ENCODE results near the gene CDC6. TPM values are rescaled to one million over a fixed set of nuclear protein-coding genes. Genes with fewer than 3 reads are reported as not detected.

Gene CDC6
- total RNA-seq, 1 donor from 2014 or later, result 1.2 TPM

DNA sequence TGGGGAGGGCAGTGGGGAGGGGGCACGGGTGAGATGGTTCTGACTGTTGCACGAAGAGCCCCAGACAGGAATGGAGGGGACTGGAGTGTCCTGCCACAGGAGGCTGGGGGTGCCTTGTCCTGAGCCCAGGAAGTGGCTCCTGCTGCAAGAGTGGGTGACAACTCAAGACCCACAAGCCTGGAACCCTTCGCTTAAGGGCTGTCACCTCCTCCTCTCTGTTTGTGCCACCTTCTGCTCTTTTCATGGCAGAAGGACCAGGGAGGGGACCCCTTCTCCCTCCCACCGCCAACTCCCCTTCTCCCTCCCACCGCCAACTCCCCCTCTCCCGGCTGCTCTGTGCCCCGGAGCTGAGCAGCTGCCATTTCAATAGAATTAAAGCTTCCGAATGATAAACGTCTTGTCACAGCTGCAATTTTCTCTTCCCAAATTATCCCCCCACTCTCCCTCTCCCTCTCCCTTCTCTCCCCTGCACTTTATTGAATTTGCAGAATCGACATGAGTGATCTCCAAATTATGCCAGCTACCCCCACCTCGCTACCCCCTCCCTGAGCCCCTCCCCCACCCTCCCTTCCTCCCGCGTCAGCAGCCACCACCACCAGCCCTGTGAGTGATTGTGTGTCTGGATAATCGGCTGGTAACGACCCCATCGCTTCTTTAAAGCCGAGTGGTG is 63.1 kb downstream of the CDC6 start:
- Histone ChIP-seq H3K36me3 (peaks cover 35 to 61% of the 10 kb centered on the region in 2 donors), H3K27ac (peak overlapping the region in 1 of 2 donors; percentile 21), H3K4me1 (peaks cover 27 to 42% of the 10 kb centered on the region in 2 donors), H3K9me3 (no peaks in the 10 kb centered on the region), H3K27me3 (no peaks in the 10 kb centered on the region), H3K4me3 (no peak overlapping the region)
- intact Hi-C loops (cut with DNase I), result no loop called here
- DNase-seq (ENCODE audit: low spot score in 2 of 2), result no peak
- TF ChIP-seq, protein P1, sequence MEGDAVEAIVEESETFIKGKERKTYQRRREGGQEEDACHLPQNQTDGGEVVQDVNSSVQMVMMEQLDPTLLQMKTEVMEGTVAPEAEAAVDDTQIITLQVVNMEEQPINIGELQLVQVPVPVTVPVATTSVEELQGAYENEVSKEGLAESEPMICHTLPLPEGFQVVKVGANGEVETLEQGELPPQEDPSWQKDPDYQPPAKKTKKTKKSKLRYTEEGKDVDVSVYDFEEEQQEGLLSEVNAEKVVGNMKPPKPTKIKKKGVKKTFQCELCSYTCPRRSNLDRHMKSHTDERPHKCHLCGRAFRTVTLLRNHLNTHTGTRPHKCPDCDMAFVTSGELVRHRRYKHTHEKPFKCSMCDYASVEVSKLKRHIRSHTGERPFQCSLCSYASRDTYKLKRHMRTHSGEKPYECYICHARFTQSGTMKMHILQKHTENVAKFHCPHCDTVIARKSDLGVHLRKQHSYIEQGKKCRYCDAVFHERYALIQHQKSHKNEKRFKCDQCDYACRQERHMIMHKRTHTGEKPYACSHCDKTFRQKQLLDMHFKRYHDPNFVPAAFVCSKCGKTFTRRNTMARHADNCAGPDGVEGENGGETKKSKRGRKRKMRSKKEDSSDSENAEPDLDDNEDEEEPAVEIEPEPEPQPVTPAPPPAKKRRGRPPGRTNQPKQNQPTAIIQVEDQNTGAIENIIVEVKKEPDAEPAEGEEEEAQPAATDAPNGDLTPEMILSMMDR (IDR thresholded peaks at IDR 0.05), result no peak

DNA sequence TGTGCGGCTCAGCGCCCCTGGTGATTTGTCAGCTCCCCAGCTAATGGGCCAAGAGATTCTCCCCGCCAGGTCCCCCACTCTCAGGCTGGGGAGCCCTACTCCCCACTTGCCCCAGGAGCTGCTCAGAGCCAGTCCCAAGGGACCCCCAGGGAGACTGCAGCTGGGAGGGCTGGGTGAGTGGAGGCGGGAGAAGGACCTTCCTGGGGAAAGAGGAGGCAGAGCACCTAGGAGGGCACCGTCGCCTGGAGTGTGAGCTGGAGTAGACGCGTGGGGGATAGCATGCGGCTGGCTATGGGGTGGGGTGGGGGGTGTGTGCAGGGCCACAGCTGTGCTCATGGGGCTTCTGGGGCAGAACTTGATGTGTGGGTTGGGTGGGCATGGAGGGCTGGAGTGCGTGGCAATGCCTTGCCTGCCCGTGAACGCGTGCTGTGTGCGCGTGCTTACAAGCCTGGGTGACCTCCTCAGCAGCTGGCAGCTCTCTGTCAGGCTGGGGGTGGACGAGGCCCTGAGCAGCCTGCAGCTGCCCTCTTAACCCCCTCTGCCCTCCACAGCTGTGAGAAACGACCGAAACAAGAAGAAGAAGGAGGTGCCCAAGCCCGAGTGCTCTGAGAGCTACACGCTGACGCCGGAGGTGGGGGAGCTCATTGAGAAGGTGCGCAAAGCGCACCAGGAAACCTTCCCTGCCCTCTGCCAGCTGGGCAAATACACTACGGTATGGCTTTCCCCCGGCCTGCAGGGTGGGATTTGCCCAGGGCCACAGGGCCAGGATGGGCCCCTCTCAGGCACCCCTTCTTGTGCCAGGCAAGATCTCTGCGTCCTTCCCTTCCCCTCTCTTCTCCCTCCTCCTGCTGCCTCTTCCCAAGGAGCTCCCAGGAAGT is 63.9 kb downstream of the CDC6 start:
- Histone ChIP-seq H3K27me3 (no peaks in the 10 kb centered on the region), H3K4me1 (peaks cover 22 to 36% of the 10 kb centered on the region in 2 donors), H3K36me3 (peaks cover 41 to 69% of the 10 kb centered on the region in 2 donors), H3K9me3 (no peaks in the 10 kb centered on the region), H3K27ac (no peak overlapping the region), H3K4me3 (no peak overlapping the region)
- intact Hi-C loops (cut with DNase I), result no loop called here
- TF ChIP-seq, protein P1 (IDR thresholded peaks at IDR 0.05), result no peak
- no peak for DNase-seq (ENCODE audit: low spot score in 2 of 2)

DNA sequence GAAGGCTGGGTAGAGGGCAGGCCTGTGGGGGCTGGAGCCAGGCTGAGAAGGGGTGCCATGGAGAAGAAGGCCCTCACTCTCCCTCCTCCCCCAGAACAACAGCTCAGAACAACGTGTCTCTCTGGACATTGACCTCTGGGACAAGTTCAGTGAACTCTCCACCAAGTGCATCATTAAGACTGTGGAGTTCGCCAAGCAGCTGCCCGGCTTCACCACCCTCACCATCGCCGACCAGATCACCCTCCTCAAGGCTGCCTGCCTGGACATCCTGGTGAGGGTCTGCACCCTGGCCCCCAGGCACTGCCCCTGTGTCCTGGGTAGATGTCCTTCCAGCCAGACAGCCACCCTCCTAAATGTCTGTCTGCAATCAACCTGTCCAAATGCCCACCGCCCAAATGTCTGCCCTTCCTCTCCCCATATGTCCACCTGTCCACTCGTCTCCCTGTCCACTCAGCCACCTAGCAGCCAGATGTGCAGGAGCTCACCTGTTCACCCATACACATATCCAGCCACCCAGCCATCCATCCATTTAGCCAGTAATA is 64.6 kb downstream of the CDC6 start:
- TF ChIP-seq, protein P1 (IDR thresholded peaks at IDR 0.05), result no peak
- intact Hi-C loops (cut with DNase I), result no loop called here
- Histone ChIP-seq H3K36me3 (peaks cover 41 to 70% of the 10 kb centered on the region in 2 donors), H3K27ac (no peak overlapping the region), H3K4me1 (peaks cover 15 to 28% of the 10 kb centered on the region in 2 donors), H3K27me3 (no peaks in the 10 kb centered on the region), H3K4me3 (no peak overlapping the region), H3K9me3 (no peaks in the 10 kb centered on the region)
- DNase-seq (ENCODE audit: low spot score in 2 of 2), result no peak

DNA sequence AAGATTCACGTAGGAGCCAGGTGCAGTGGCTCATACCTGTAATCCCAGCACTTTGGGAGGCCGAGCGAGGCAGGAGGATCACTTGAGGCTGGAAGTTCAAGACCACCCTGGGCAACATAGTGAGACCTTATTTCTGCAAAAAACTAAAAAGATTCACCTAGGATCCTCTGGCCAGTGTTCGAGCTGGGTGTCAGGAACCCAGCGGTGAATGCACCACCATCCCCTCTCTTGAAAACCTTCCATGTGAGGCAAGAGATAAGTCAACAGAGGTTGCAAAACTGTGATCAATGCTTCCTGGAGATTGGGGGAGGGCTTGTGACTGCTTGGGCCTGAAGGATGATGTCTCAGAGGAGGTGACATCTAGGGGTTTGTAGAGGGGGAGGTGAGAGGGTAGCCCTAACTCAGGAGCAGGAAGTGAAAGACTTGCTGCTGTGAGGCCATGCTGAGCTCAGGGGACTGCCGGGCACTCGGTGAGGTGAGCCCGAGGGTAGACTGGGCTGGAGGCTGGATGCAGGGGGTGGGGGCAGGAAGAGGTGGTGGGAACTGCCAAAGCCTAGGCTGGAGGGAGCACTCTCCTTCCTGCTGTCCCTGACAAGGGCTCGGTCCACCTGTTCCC is 65.2 kb downstream of the CDC6 start:
- no peaks in the 10 kb centered on the region for H3K27me3 ChIP-seq
- TF ChIP-seq, protein P1 (IDR thresholded peaks at IDR 0.05), result no peak
- peaks cover 13 to 23% of the 10 kb centered on the region in 2 donors for H3K4me1 ChIP-seq
- no peak for DNase-seq (ENCODE audit: low spot score in 2 of 2)
- no peaks in the 10 kb centered on the region for H3K9me3 ChIP-seq
- intact Hi-C loops (cut with DNase I), result no loop called here
- no peak overlapping the region for H3K27ac ChIP-seq
- no peak overlapping the region for H3K4me3 ChIP-seq
- peaks cover 41 to 70% of the 10 kb centered on the region in 2 donors for H3K36me3 ChIP-seq

Other genes starting within 250 kb of the CDC6 start
- 176 TPM for gene MED24, start 233.5 kb upstream of the CDC6 start, total RNA-seq
- 35.4 TPM for gene THRA, start 224.9 kb upstream of the CDC6 start, total RNA-seq
- 0.43 TPM for gene NR1D1, start 187.3 kb upstream of the CDC6 start, total RNA-seq
- gene MSL1, start 165.9 kb upstream of the CDC6 start, total RNA-seq, result 82.5 TPM
- gene CASC3, start 147.3 kb upstream of the CDC6 start, total RNA-seq, result 48.9 TPM
- 8.7 TPM for gene RAPGEFL1, start 110.4 kb upstream of the CDC6 start, total RNA-seq
- gene WIPF2, start 68.6 kb upstream of the CDC6 start, total RNA-seq, result 11.2 TPM
- gene RARA, start 21.3 kb downstream of the CDC6 start, total RNA-seq, result 77.3 TPM
- not detected for gene GJD3, start 76.9 kb downstream of the CDC6 start, total RNA-seq
- 0.11 TPM for gene TOP2A, start 130.0 kb downstream of the CDC6 start, total RNA-seq
- 1,295 TPM for gene IGFBP4, start 155.6 kb downstream of the CDC6 start, total RNA-seq
- gene TNS4, start 213.7 kb downstream of the CDC6 start, total RNA-seq, result not detected

Data from ascending aorta (tissue), 2 donors.